Heart left ventricle (tissue), 16 donors: ENCODE measurements around the gene CELF2. TPM values are rescaled to one million over a fixed set of nuclear protein-coding genes. Genes with fewer than 3 reads are reported as not detected.
A peak's percentile ranks its signal among the peaks of the same experiment; 100 is the strongest.

Experiments used
- ATAC-seq, 4 donors: fragments of 200-7000 bp; cut with Tn5 transposase; one replicate each; pipeline ENCODE4 v1.9.1; 2020 to 2022; ENCODE audit warnings: moderate library complexity in 4 of 4, mild to moderate bottlenecking in 3 of 4, moderate number of reproducible peaks in 1 of 4
- DNase-seq, 5 donors: peaks; one replicate each; pipeline ENCODE4 v3.0.0-alpha.2; 2020
- H3K27ac ChIP-seq, 12 donors: fragments of 200-600 bp; sonication (generic) in 4 of 12; one replicate each; pipeline versions ENCODE4 v1.5.0 to v1.8.0; 2016 to 2022; ENCODE audit warnings: mild to moderate bottlenecking in 2 of 12
- H3K27me3 ChIP-seq, 9 donors: fragments of 200-600 bp; sonication (generic) in 2 of 9; one replicate each; pipeline versions ENCODE4 v1.5.1 to v1.8.0; 2016 to 2022; ENCODE audit warnings: mild to moderate bottlenecking in 3 of 9
- H3K36me3 ChIP-seq, 9 donors: fragments of 200-600 bp; sonication (generic) in 2 of 9; one replicate each; pipeline versions ENCODE4 v1.5.0 to v1.8.0; 2018 to 2022; ENCODE audit warnings: mild to moderate bottlenecking in 2 of 9
- H3K4me1 ChIP-seq, 12 donors: fragments of 200-600 bp; sonication (generic) in 4 of 12; one replicate each; pipeline versions ENCODE4 v1.5.0 to v1.8.0; 2016 to 2022; ENCODE audit warnings: mild to moderate bottlenecking in 3 of 12
- H3K4me3 ChIP-seq, 12 donors: fragments of 200-600 bp; sonication (generic) in 4 of 12; one replicate each; pipeline versions ENCODE4 v1.5.0 to v1.8.0; 2017 to 2022; ENCODE audit warnings: mild to moderate bottlenecking in 9 of 12, moderate library complexity in 4 of 12
- H3K9me3 ChIP-seq, 12 donors: fragments of 200-600 bp; sonication (generic) in 4 of 12; one replicate each; pipeline versions ENCODE4 v1.5.0 to v1.8.0; 2016 to 2022; ENCODE audit warnings: mild to moderate bottlenecking in 1 of 12
- POLR2A ChIP-seq, 2 donors: fragments of 450-650 bp; IDR thresholded peaks; one replicate each; pipeline ENCODE4 v1.6.1; 2017; ENCODE audit warnings: antibody characterized with exemption in 2 of 2, mild to moderate bottlenecking in 2 of 2, moderate library complexity in 2 of 2
- WGBS, 4 donors: extraction: QIAGEN DNeasy Blood & Tissue Kit in 2 of 4; methylation state at CpG; one replicate each; pipeline versions ENCODE4 v1.1.5 to v1.1.7; 2013 to 2018; 5-methylcytosine and 5-hydroxymethylcytosine counted together
- intact Hi-C, 10 donors: fragments of 100-400 bp; cut with DNase I; formaldehyde crosslinking; loops; one replicate each; pipeline versions ENCODE4 v1.11.1 to v1.14.2; 2022
- polyA plus RNA-seq, 2 donors: library from polyadenylated mRNA; stranded (reverse); fragments of 200-250 nt; gene quantifications; one replicate each; pipeline ENCODE4 v1.2.3, GENCODE V29; 2013
- total RNA-seq, 9 donors: library from RNA; depleted of rRNA in 2 of 9; stranded (reverse); fragments of >200 nt in 2 of 9; fragmentation: NEBNext Ultra II Directional in 3 of 9; extraction: Animal tissue kit (Norgen Biotek cat#: 25700) in 3 of 9; gene quantifications; one replicate each; pipeline versions ENCODE4 v1.1.0 to v1.2.4, GENCODE V29; 2016 to 2023
- TF ChIP-seq, protein P1 (sequence below), 12 donors: fragments of 200-600 bp; sonication (generic) in 4 of 12; IDR thresholded peaks; one replicate each; pipeline versions ENCODE4 v1.5.0 to v1.8.0; 2018 to 2022; ENCODE audit warnings: antibody characterized with exemption in 12 of 12, mild to moderate bottlenecking in 5 of 12
- donor health status: ischemic (EF 13 %, LVEDD 7.1; RV severe dilation, severe dysfunction).
- donor health status: healthy with polysubstance abuse.
- donor health status: DM: no; HTN: yes; CAD: no.
- donor health status: DM: no; HTN: no; CAD: no.
- donor health status: ischemic (EF 25% LVEDD 6.9; RV normal size, moderate dysfunction).
- donor health status: ischemic (EF 25% LVEDD 5.7; RV mildly dilated, moderate dysfunction).
- donor health status: healthy.
- donor health status: DM: yes; HTN: yes; CAD: no.
- donor health status: ischemic (EF 35%, LVEDD 5.7; RV mildly dilated, moderate dysfunction).
- donor health status: nonischemic (EF 11% LVEDD 7.7; RV severe dilation, severe dysfunction).
- donor health status: DM: yes; HTN: yes; CAD: no.
- donor health status: PGD.
- donor health status: ischemic (EF 29% LVEDD 5.4; RV normal size, mild dysfunction).
- donor health status: nonischemic (EF 23%, LVEDD 6.1; RV moderate dilation, normal function).

Gene CELF2
- total and polyA plus RNA-seq, 11 donors = 14.2 to 103 (median 67.1) TPM

DNA sequence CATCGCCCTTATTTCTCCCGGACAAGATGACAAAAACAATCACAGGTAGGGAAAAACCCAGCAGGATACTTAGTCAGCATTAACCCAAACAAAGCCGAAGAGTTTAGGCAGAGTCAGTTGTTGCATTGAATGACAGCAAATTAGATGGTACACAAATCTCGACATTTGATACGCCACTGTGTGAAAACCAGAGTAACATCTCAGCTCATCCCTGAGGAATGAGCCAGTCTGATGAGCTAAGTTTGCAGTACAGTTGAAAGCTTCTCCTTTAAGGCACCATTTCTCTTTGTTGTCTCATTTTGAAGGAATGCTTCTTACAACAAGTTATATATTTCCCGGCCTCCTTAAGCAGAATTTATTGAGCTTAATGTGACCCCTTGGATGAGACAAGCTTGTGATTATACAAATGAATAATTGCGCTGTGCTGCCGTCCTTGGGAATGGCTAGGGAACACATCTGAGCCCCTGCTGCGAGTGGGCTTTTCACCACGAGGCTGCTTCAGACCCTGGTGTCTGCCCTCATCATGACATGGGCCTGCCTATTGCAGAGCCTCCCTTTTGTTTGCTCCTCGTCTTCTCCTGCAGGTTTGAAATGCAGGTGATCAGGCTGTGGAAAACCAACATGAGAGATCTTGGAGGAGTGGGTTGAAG is 137.3 kb downstream of the CELF2 start:
- no peaks in the 10 kb centered on the region for H3K36me3 ChIP-seq
- intact Hi-C loops = no loop called here
- H3K4me1 ChIP-seq = peaks cover 0 to 81% (median 44%) of the 10 kb centered on the region in 12 donors
- H3K27me3 ChIP-seq = no peaks in the 10 kb centered on the region
- no peak overlapping the region for H3K4me3 ChIP-seq
- WGBS, 4 donors = 65 to 71% (median 70%) methylated on average over 11 of the region's 11 CpGs
- H3K9me3 ChIP-seq = no peaks in the 10 kb centered on the region
- DNase-seq (no peak), ATAC-seq (no peak)
- TF ChIP-seq, protein P1, sequence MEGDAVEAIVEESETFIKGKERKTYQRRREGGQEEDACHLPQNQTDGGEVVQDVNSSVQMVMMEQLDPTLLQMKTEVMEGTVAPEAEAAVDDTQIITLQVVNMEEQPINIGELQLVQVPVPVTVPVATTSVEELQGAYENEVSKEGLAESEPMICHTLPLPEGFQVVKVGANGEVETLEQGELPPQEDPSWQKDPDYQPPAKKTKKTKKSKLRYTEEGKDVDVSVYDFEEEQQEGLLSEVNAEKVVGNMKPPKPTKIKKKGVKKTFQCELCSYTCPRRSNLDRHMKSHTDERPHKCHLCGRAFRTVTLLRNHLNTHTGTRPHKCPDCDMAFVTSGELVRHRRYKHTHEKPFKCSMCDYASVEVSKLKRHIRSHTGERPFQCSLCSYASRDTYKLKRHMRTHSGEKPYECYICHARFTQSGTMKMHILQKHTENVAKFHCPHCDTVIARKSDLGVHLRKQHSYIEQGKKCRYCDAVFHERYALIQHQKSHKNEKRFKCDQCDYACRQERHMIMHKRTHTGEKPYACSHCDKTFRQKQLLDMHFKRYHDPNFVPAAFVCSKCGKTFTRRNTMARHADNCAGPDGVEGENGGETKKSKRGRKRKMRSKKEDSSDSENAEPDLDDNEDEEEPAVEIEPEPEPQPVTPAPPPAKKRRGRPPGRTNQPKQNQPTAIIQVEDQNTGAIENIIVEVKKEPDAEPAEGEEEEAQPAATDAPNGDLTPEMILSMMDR (IDR thresholded peaks at IDR 0.05) = no peak
- no peak for TF ChIP-seq POLR2A (IDR thresholded peaks at IDR 0.05)
- H3K27ac ChIP-seq = no peak overlapping the region

GRCh38 chr10:11156480-11156879 is 138.8 kb downstream of the CELF2 start:
- Histone ChIP-seq H3K27me3 (no peaks in the 10 kb centered on the region), H3K9me3 (peaks cover 0 to 1% (median 0%) of the 10 kb centered on the region in 12 donors), H3K4me1 (peaks cover 0 to 78% (median 43%) of the 10 kb centered on the region in 12 donors), H3K27ac (no peak overlapping the region), H3K36me3 (no peaks in the 10 kb centered on the region), H3K4me3 (no peak overlapping the region)
- TF ChIP-seq, protein P1 (IDR thresholded peaks at IDR 0.05) = no peak
- no peak for TF ChIP-seq POLR2A (IDR thresholded peaks at IDR 0.05)
- DNase-seq = no peak
- WGBS, 4 donors = 97% methylated on average over 12 of the region's 12 CpGs
- intact Hi-C loops = no loop called here
- ATAC-seq = no peak

DNA sequence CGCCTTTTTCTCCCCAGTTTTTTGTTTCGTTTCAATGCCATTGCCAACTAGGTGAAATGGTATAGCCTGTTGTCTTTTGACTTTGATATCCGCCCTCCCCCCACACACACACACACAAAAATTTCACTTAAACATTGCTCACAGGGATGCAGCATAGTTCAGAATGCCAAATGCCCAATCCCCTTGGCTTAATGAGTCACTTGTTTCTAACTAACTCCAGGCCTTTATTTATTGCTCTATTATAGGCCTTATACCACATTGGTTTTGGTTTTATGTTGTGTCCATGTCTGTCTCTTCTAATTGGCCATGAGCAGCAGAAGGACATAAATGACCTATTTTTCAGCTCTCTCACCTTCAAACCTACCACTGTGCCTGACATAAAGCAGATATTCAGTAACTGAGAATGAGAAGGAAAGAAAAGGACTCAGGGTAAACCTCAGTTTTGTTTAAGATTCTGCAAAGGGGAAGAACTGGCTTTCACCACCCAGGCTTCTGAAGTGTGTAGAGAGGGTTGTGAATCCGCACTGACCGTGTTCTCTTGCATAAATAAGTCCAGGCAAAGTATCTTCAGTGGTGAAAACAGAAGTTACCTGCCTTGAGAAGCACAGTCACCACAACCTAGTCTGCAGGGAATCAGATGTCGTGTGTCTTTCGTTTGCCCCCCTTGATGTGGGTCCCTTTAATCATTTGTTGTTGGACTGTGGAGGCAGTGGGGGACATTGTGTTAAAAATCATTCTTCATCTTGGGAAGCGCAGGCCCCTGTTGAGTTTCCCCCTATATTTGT is 139.8 kb downstream of the CELF2 start:
- TF ChIP-seq POLR2A (IDR thresholded peaks at IDR 0.05) = no peak
- TF ChIP-seq, protein P1 (IDR thresholded peaks at IDR 0.05) = no peak
- DNase-seq (no peak), ATAC-seq (no peak)
- no peaks in the 10 kb centered on the region for H3K27me3 ChIP-seq
- peaks cover 0 to 7% (median 0%) of the 10 kb centered on the region in 12 donors for H3K9me3 ChIP-seq
- intact Hi-C loops = no loop called here
- 82 to 91% (median 90%) methylated on average over 8 of the region's 8 CpGs for WGBS, 4 donors
- H3K4me3 ChIP-seq = no peak overlapping the region
- H3K36me3 ChIP-seq = no peaks in the 10 kb centered on the region
- H3K27ac ChIP-seq = peak overlapping the region in 1 of 12 donors; percentile 2
- peaks cover 0 to 73% (median 41%) of the 10 kb centered on the region in 12 donors for H3K4me1 ChIP-seq

DNA sequence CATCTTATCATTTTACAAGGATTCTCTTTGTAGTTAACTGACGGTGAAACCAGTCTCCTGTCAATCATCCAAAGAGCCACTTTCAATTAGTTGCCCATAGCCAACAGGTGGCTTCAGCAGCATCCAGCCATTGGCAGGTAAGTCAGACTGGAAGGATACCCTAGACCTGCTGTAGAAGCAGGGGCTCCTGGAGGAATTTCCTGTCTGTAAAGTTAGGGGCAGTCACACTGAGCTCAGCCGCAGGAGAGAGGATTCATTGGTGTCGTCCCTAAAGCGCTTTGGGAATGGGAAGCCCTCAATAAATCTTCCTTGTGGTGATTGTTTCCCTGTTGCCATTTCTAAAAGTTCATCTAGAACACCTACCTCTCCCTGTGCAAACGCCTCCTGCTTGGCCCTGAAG is 140.4 kb downstream of the CELF2 start:
- Histone ChIP-seq H3K36me3 (no peaks in the 10 kb centered on the region), H3K27me3 (no peaks in the 10 kb centered on the region), H3K4me1 (peaks cover 0 to 75% (median 41%) of the 10 kb centered on the region in 12 donors), H3K9me3 (peaks cover 0 to 7% (median 0%) of the 10 kb centered on the region in 12 donors), H3K27ac (peak overlapping the region in 1 of 12 donors; percentile 2), H3K4me3 (no peak overlapping the region)
- TF ChIP-seq, protein P1 (IDR thresholded peaks at IDR 0.05) = no peak
- TF ChIP-seq POLR2A (IDR thresholded peaks at IDR 0.05) = no peak
- no peak for DNase-seq
- intact Hi-C loops = no loop called here
- ATAC-seq = no peak
- 84 to 89% (median 85%) methylated on average over 5 of the region's 5 CpGs for WGBS, 4 donors
